Liver (tissue), 9 donors: ENCODE measurements around the gene KRTAP5-11. TPM values are rescaled to one million over a fixed set of nuclear protein-coding genes. Genes with fewer than 3 reads are reported as not detected.
"Not testable (repeated sequence)": the region's sequence is repeated elsewhere in the genome, so short reads cannot be mapped to it uniquely, and the experiment has no call there.

Experiments
- DNase-seq: peaks from one replicate; pipeline ENCODE4 v3.0.0-alpha.2; 2017; ENCODE audit warnings: low spot score
- H3K27ac ChIP-seq, 2 donors: one replicate each; pipeline ENCODE4 v1.7.0; 2013; ENCODE audit warnings: inconsistent platforms in 2 of 2, low read length in 2 of 2, control low read depth in 1 of 2, low read depth in 1 of 2, mild to moderate bottlenecking in 1 of 2
- H3K27me3 ChIP-seq, 4 donors: one replicate each; pipeline versions ENCODE4 v1.6.1 to v1.7.0; 2013; ENCODE audit warnings: low read length in 3 of 4, inconsistent platforms in 1 of 4, mild to moderate bottlenecking in 1 of 4, moderate library complexity in 1 of 4; ENCODE audit not compliant: control insufficient read depth in 4 of 4, insufficient read depth in 4 of 4
- H3K36me3 ChIP-seq, 4 donors: one replicate each; pipeline versions ENCODE4 v1.6.1 to v1.7.0; 2013; ENCODE audit warnings: low read length in 3 of 4, mild to moderate bottlenecking in 3 of 4, low read depth in 1 of 4, moderate library complexity in 1 of 4; ENCODE audit not compliant: control insufficient read depth in 4 of 4, insufficient read depth in 3 of 4
- H3K4me1 ChIP-seq, 4 donors: one replicate each; pipeline versions ENCODE4 v1.6.1 to v1.7.0; 2013; ENCODE audit warnings: low read length in 3 of 4, mild to moderate bottlenecking in 3 of 4, moderate library complexity in 1 of 4; ENCODE audit not compliant: control insufficient read depth in 4 of 4, insufficient read depth in 4 of 4
- H3K4me3 ChIP-seq, 3 donors: one replicate each; pipeline versions ENCODE4 v1.6.1 to v1.7.0; 2013; ENCODE audit warnings: low read length in 3 of 3, control low read depth in 1 of 3, low read depth in 1 of 3, mild to moderate bottlenecking in 1 of 3
- H3K9ac ChIP-seq, 2 donors: one replicate each; pipeline ENCODE4 v1.7.0; 2013; ENCODE audit warnings: low read length in 2 of 2, mild to moderate bottlenecking in 2 of 2, moderate library complexity in 2 of 2, control low read depth in 1 of 2, low read depth in 1 of 2
- H3K9me3 ChIP-seq, 4 donors: one replicate each; pipeline versions ENCODE4 v1.6.1 to v1.7.0; 2013; ENCODE audit warnings: low read length in 3 of 4; ENCODE audit not compliant: control insufficient read depth in 4 of 4
- FOXA1 ChIP-seq: IDR thresholded peaks from 2 replicates; pipeline ENCODE4 v1.6.1; 2016; ENCODE audit warnings: antibody characterized with exemption
- HNF4A ChIP-seq, 2 donors: conservative IDR thresholded peaks; 2 replicates each; pipeline ENCODE4 v1.6.1; 2016; ENCODE audit warnings: antibody characterized with exemption in 2 of 2, mild to moderate bottlenecking in 2 of 2
- JUND ChIP-seq, 2 donors: IDR thresholded peaks; 2 replicates each; pipeline ENCODE4 v1.6.1; 2016; ENCODE audit warnings: antibody characterized with exemption in 2 of 2
- RAD21 ChIP-seq, 2 donors: IDR thresholded peaks; 2 replicates each; pipeline ENCODE4 v1.6.1; 2016; ENCODE audit warnings: antibody characterized with exemption in 2 of 2, mild to moderate bottlenecking in 2 of 2
- RXRA ChIP-seq, 2 donors: IDR thresholded peaks; 2 replicates each; pipeline ENCODE4 v1.6.1; 2017 to 2018; ENCODE audit warnings: antibody characterized with exemption in 2 of 2, mild to moderate bottlenecking in 1 of 2
- TAF1 ChIP-seq: conservative IDR thresholded peaks from 2 replicates; pipeline ENCODE4 v1.6.1; 2016; ENCODE audit warnings: antibody characterized with exemption, mild to moderate bottlenecking
- WGBS: extraction: QIAGEN DNeasy Blood & Tissue Kit; methylation state at CpG from one replicate; pipeline ENCODE4 v1.1.7; 2013; 5-methylcytosine and 5-hydroxymethylcytosine counted together
- polyA plus RNA-seq, 2 donors: library from polyadenylated mRNA; stranded (reverse) in 1 of 2; unstranded in 1 of 2; fragments of 200-250 nt in 1 of 2; fragments of >200 nt in 1 of 2; fragmentation: Nextera tagmentation in 1 of 2; extraction: Ambion mirVana in 1 of 2; gene quantifications; one replicate each; pipeline versions ENCODE4 v1.2.1 to v1.2.3, GENCODE V29; 2013 to 2015
- total RNA-seq, 2 donors: library from RNA; depleted of rRNA; stranded (reverse); fragments of >200 nt; gene quantifications; one replicate each; pipeline ENCODE4 v1.2.3, GENCODE V29; 2014
- TF ChIP-seq, protein P1 (sequence below): fragments of 150-350 bp; IDR thresholded peaks from 2 replicates; pipeline ENCODE4 v1.5.1; 2017; ENCODE audit warnings: improper control_type of control experiment, low read depth, low read length; ENCODE audit not compliant: missing input control
- TF ChIP-seq, protein P2 (sequence below): IDR thresholded peaks from 2 replicates; pipeline ENCODE4 v1.6.1; 2016; ENCODE audit warnings: antibody characterized with exemption
- TF ChIP-seq, protein P3 (sequence below): IDR thresholded peaks from 2 replicates; pipeline ENCODE4 v1.6.1; 2016; ENCODE audit warnings: antibody characterized with exemption
- TF ChIP-seq, protein P4 (sequence below): IDR thresholded peaks from 2 replicates; pipeline ENCODE4 v1.6.1; 2016; ENCODE audit warnings: antibody characterized with exemption
- donor health status: healthy.
- donor health status: healthy.
- donor health status: healthy.
- donor health status: healthy.
- donor health status: healthy.

The KRTAP5-11 gene
- total and polyA plus RNA-seq, 4 donors: not detected

DNA sequence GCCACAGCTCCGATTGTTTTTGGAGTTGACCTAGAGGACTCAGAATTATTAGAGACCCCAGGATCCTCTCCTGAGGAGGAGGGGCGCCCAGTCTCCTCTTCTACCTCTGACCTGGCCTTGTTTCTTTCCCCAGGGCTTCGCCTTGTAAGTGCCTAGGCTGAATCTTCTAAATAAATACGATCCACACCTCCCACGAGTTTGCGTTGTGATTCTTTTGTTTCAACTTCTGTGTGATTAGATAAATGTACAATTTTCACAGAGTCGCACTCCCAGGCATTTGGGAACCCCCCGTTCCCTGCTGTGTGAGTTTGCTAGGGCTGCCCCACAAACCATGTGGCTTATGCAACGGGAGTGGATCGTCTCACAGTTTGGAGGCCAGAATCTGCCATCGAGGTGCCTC, 43.7 kb downstream of the KRTAP5-11 start:
- H3K36me3 ChIP-seq: no peaks in the 10 kb centered on the region
- peaks cover 0 to 8% (median 3%) of the 10 kb centered on the region in 4 donors for H3K4me1 ChIP-seq
- no peak overlapping the region for H3K27ac ChIP-seq
- no peak for TF ChIP-seq TAF1
- TF ChIP-seq, protein P1, sequence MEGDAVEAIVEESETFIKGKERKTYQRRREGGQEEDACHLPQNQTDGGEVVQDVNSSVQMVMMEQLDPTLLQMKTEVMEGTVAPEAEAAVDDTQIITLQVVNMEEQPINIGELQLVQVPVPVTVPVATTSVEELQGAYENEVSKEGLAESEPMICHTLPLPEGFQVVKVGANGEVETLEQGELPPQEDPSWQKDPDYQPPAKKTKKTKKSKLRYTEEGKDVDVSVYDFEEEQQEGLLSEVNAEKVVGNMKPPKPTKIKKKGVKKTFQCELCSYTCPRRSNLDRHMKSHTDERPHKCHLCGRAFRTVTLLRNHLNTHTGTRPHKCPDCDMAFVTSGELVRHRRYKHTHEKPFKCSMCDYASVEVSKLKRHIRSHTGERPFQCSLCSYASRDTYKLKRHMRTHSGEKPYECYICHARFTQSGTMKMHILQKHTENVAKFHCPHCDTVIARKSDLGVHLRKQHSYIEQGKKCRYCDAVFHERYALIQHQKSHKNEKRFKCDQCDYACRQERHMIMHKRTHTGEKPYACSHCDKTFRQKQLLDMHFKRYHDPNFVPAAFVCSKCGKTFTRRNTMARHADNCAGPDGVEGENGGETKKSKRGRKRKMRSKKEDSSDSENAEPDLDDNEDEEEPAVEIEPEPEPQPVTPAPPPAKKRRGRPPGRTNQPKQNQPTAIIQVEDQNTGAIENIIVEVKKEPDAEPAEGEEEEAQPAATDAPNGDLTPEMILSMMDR: no peak
- no peak for TF ChIP-seq HNF4A (conservative IDR thresholded peaks at IDR 0.05)
- TF ChIP-seq, protein P2, sequence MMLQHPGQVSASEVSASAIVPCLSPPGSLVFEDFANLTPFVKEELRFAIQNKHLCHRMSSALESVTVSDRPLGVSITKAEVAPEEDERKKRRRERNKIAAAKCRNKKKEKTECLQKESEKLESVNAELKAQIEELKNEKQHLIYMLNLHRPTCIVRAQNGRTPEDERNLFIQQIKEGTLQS: no peak
- TF ChIP-seq, protein P3, sequence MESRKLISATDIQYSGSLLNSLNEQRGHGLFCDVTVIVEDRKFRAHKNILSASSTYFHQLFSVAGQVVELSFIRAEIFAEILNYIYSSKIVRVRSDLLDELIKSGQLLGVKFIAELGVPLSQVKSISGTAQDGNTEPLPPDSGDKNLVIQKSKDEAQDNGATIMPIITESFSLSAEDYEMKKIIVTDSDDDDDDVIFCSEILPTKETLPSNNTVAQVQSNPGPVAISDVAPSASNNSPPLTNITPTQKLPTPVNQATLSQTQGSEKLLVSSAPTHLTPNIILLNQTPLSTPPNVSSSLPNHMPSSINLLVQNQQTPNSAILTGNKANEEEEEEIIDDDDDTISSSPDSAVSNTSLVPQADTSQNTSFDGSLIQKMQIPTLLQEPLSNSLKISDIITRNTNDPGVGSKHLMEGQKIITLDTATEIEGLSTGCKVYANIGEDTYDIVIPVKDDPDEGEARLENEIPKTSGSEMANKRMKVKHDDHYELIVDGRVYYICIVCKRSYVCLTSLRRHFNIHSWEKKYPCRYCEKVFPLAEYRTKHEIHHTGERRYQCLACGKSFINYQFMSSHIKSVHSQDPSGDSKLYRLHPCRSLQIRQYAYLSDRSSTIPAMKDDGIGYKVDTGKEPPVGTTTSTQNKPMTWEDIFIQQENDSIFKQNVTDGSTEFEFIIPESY: no peak
- TF ChIP-seq FOXA1: no peak
- TF ChIP-seq RAD21 (IDR thresholded peaks at IDR 0.05): no peak
- TF ChIP-seq, protein P4, sequence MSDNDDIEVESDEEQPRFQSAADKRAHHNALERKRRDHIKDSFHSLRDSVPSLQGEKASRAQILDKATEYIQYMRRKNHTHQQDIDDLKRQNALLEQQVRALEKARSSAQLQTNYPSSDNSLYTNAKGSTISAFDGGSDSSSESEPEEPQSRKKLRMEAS: no peak
- DNase-seq: no peak
- H3K9ac ChIP-seq: no peak overlapping the region
- WGBS: 94% methylated on average over 11 of the region's 11 CpGs
- H3K4me3 ChIP-seq: no peak overlapping the region
- no peaks in the 10 kb centered on the region for H3K9me3 ChIP-seq
- no peaks in the 10 kb centered on the region for H3K27me3 ChIP-seq

DNA sequence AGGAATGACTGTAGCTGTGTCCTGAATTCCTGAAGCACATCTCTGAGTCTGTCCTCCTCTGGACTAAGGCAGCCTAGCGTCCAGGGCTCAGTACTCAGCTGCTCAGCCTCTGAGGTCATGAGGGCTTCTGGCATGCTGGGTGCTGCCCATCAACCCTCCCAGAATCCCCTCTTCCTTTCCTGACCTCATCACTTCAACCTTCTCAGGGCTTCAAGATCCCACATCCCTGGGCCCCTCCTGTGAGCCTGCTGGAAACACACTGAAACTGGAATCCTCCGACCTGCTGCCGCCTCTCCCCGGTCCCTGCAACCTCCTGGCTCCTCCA, 44.0 kb downstream of the KRTAP5-11 start:
- WGBS: 95% methylated on average over 4 of the region's 4 CpGs
- Histone ChIP-seq H3K4me1 (peaks cover 0 to 9% (median 5%) of the 10 kb centered on the region in 4 donors), H3K9me3 (no peaks in the 10 kb centered on the region), H3K27ac (no peak overlapping the region), H3K4me3 (no peak overlapping the region), H3K9ac (no peak overlapping the region), H3K27me3 (no peaks in the 10 kb centered on the region), H3K36me3 (no peaks in the 10 kb centered on the region)
- no peak for TF ChIP-seq FOXA1
- TF ChIP-seq JUND (IDR thresholded peaks at IDR 0.05): no peak
- TF ChIP-seq, protein P2: no peak
- no peak for TF ChIP-seq RXRA (IDR thresholded peaks at IDR 0.05)
- DNase-seq: no peak

DNA sequence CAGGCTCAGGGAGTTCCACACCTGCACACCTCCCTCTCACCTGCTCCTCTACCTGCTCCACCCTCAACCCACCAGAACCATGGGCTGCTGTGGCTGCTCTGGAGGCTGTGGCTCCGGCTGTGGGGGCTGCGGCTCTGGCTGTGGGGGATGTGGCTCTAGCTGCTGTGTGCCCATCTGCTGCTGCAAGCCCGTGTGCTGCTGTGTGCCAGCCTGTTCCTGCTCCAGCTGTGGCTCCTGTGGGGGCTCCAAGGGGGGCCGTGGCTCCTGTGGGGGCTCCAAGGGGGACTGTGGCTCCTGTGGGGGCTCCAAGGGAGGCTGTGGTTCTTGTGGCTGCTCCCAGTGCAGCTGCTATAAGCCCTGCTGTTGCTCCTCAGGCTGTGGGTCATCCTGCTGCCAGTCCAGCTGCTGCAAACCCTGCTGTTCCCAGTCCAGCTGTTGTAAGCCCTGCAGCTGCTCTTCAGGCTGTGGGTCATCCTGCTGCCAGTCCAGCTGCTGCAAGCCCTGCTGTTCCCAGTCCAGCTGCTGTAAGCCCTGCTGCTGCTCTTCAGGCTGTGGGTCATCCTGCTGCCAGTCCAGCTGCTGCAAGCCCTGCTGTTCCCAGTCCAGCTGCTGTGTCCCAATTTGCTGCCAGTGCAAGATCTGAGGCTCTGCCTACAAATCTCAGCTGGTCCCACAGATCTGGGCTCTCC, 44.6 kb downstream of the KRTAP5-11 start, which contains the start of gene KRTAP5-8:
Gene KRTAP5-8 (plus strand): TSS at position 49 of the 689 bp plus-strand sequence. CDS start 31 bp downstream, at position 80.
- not testable (repeated sequence) for H3K9ac ChIP-seq, DNase-seq, H3K4me1 ChIP-seq, H3K36me3 ChIP-seq, H3K4me3 ChIP-seq, H3K9me3 ChIP-seq, H3K27ac ChIP-seq, H3K27me3 ChIP-seq
- 72% methylated on average over 4 of the region's 4 CpGs for WGBS
